GM18499 (cell line): ENCODE results near the gene LTO1.
"Not testable (repeated sequence)": the region's sequence is repeated elsewhere in the genome, so short reads cannot be mapped to it uniquely, and the experiment has no call there.

Experiments
- ATAC-seq: cut with Tn5 transposase; IDR thresholded peaks from one replicate; pipeline ENCODE4 v1.9.1; 2021; ENCODE audit warnings: moderate number of reproducible peaks; ENCODE audit not compliant: insufficient read depth, unreplicated experiment

Gene LTO1

DNA sequence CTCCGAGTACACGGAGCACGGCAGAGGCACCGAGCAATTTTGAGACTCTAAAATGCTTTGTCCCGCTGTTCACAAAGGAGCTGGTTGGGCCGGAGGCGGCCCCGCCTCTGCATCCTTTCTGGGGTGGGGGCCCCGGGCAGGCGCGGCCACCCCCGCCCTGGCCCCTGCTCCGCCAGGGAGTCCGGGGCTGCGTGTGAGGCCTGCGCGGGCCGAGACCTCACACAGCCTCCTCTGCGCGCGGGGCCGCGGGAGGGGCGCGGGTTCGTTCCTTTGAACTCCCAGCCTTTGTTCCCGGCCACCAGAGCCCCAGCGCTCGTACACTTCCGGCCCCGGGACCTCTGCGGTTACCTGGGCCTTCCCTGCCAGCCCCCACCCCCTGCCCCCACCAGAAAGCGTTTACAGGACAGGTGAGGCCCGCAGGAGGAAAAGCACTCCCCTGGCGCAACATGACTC, 27.1 kb upstream of the LTO1 start:
- no peak for ATAC-seq

DNA sequence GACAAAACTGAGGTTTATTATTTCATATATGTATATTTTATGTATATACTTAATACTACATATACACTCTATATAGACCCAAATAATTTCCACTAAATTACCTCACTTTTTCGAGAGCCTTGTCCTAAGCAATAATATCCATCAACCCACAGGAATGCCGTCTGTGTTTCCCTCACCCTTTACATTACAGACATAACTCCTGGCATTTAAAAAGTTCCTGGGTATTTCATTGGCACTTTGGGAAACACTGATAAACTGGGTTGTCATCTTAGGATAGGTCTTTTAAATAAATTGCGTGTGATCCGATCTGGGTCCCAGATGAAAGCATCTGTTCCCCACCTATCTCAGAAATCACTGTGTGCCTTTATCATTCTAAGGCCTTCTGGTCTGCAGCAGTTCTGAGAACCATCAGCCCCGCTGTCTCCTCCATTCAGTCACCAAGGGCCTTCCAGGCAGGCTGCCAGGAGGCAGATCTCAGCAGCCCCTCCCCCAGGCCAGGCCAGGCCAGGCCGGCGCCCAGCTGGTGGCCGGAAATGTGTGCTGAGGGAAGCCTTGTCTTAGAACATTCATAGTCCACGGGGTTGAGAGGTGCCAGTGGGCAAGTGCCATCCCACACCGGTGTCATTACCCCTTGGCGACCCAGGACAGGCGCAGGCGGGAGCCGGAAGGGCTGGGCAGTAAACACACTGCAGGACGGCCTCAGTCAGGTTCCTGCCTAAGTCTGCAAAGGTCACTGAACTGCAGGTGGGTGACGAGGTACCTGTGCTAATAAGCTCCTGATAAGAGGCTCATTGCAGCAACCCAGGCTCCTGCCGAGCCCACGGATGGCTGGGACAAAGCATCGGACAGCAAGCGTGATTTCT, 25.4 kb upstream of the LTO1 start:
- no peak for ATAC-seq

DNA sequence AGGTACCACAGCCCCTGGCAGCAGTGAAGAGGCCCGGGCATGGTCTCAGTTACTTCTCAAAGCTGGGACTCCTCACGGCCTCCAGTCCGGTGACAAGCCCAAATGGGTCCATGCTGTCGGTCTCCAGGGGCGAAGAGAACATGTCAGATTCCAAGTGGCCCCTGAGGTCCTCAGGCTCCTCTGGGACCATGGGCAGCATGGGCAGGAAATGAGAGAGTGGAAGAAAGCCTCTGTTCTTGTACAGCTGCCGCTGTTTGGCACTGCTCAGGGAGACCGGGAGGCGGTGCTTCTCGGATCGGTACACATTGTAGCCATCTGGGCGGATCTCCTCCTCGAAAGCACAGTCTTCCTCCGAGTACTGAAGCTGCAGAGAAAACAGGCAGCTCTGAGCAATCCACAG, 24.1 kb upstream of the LTO1 start:
- ATAC-seq = no peak

DNA sequence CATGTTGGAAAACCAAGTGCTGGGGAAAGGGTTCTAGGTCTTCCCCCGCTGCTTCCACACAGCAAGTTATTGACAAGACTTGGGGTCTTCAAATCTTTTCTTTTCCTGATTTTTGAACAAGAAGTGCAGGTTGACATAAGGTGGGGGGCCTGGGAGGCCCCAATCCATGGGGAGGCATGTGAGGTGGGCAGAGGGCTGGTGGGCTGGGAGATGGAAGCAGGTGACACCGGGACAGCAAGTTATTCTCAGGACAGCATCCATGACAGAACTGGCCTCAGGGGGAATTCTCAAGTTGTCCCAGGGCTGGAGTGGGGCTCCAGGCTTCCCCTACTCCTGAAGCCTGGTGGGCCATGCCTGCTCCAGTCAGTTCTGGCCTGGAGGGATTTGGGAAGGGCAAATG, 23.2 kb upstream of the LTO1 start:
- no peak for ATAC-seq

DNA sequence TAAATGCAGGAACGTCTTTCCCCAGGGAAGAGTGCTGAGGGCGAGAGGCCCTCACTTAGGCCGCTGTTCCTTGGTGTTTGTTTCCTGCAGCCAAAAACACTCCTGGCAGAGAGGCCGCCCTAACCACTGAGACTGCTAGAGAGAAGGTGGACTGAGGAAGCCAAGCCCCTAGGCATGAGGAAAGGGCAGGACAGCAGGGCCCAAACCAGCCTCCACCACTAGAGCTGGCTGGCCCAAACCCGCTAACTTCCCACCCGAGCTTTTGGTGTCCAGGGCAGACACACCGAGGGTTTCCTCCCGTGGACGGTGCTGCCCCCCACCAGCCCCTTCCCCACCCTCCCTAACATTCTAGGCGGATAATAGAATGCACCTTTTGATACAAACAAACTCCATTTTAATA, 22.7 kb upstream of the LTO1 start:
- no peak for ATAC-seq

DNA sequence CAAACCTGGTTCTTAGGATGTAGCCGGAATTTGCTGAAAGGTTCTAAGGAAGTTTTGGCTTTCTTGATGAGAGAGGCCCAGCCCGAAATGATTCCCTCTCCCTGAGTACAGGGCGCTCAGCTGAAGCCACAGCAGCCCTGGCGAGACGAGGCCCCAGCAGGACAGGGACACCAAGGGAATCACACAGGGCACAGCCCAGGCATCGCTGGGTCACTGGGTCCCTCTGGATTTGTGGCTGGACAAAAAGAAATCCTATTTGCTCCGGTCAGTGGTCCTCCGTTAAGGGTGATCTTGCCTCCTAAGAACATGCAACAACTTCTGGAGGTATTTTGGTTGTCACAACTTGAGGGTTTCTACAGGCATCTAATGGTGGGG, 22.3 kb upstream of the LTO1 start:
- ATAC-seq = no peak

DNA sequence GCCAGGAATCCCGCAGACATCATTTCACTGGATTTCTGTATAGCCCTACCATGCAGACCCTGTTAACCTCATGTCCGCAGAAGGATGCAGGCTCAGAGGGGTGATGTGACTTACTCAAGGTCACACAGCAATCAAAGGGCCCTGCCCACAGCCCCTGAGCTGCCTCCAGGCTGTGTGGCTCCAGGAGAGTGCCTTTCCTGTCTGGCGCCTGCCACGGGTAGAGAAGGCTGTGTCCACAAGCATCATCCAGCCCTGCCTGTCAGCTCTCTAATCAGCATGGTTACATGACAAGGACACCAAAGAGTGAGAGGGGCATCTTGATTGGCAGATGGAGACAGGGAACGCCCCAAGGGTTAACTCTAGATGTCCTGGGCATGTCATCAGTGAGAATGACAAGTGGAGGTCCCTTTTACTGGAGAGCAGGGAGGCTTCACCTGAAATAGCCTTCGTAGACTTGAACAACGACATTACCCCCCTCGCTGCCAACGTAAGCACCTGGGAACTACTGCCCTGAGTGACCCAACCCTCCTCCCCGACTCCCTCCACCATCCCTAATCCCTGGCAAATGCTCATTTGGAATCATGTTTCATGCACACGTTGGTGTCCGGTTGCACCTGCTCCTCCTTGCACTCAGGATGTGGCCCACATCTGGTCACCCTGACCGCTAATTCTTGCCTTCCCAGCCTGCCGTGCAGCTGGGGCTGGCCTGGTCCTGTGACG, 21.8 kb upstream of the LTO1 start:
- ATAC-seq = no peak

DNA sequence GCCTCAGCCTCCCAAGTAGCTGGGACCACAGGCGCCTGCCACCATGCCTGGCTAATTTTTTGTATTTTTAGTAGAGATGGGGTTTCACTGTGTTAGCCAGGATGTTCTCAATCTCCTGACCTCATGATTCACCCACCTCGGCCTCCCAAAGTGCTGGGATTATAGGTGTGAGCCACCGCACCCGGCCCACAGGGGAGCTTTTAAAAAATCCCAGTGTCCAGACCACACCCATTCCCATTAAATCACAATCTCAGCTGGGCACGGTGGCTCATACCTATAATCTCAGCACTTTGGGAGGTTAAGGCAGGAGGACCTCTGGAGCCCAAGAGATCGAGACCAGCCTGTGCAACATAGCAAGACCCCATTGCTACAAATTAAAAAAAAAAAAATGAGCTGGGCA, 20.8 kb upstream of the LTO1 start:
- ATAC-seq = not testable (repeated sequence)

DNA sequence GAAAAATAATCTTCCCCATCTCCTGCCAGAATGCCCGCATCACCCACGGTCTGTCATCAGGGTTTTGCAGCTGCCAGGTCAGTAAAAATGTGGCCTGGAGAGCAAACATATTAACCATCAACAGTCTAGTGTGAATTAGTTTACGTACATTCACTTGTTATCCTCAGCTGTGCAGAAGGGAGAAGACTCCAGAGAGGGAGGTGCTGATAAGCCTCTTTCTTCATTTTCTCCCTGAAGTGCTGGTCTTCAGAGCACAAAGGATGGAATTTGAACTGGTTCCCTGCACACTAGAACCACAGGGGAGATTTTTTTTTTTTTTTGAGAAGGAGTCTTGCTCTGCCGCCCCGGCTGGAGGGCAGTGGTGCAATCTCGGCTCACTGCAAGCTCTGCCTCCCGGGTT, 20.4 kb upstream of the LTO1 start:
- no peak for ATAC-seq

DNA sequence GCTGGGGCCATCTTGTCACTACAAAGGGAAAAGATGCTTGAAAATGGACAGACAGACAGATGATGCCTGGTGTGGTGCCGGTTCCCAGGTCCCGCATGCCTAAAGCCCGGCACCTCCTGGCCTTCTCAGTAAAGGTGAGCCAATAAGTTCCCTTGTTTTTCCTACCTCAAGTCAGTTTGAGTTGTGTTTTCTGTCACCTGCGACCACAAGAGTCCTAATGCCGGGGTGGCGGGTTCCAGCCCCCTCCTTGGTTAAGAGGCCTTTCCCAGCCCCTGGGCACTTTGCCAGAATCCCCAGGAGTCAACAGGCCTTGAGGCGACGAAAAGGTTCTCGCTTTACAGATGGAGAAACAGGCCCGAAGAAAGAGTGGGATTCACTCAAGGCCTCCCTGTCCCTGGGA, 19.6 kb upstream of the LTO1 start:
- ATAC-seq = no peak

DNA sequence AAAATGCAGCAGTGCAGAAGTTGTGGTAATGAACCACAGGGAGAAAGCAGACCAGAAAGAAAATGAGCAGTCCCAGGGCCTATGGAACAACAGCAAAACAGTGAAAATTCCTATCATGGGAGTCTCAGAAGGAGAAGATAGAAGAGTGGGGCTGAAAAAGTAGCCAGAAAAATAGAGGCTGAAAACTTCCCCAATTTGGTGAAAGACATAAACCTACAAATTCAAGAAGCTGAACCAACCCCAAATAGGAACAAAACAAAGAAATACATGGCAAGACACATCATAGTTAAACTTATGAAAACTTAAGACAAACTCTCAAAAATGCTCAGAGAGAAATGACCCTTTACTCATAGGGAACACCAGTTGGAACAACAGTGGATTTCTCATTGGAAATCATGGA, 17.3 kb upstream of the LTO1 start:
- ATAC-seq = no peak

DNA sequence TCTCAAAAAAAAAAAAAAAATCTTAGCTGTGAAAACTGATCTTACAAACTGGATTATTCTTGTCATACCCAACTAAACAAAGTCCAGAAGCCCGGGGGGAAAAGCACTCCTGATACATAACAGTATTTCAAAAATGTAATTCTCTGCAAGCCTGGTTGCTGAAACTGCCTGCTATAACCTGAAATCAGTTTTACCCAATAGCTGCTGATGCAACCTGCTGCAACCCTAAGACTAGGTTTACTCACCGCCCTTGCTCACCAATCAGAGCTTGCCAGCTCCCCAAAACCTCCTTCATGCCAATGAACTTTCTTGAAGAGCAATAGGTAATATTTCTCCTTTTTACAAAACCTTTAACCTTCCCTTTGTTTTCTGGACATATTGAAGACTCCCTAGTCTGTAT, 16.3 kb upstream of the LTO1 start:
- ATAC-seq = no peak

DNA sequence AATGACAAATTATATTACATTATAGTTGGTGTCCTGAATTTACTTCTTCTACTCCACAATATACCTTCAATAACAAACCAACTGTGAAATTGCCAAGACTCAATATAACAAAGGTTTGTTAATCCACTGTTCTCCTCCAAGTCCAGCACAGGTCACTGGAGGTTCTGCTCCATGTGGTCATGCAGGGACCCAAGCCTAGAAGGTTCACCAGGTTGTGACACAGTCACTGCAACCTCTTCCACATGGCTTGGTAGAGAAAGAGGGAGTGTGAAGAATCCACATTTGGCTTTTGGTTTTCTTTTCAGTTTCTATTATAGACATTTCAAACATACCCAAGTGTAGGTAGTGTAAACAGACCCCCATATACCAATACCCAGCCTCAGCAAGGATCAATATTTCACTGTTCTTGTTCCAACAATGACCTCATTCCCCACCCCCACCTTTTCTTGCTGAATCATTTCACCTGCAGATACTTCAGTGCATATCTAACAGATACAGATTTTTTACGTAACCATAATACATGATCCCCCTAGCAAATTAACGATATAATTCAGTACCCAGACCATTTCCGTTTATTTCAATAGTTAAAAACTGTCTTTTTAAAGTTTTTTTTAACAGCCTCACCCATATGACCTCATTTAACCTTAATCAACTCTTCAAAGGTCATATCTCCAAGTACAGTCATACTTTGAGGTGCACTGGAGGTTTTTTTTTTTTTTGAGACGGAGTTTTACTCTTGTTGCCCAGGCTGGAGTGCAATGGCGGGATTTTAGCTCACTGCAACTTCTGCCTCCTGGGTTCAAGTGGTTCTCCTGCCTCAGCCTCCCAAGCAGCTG, 14.5 kb upstream of the LTO1 start:
- ATAC-seq = no peak

DNA sequence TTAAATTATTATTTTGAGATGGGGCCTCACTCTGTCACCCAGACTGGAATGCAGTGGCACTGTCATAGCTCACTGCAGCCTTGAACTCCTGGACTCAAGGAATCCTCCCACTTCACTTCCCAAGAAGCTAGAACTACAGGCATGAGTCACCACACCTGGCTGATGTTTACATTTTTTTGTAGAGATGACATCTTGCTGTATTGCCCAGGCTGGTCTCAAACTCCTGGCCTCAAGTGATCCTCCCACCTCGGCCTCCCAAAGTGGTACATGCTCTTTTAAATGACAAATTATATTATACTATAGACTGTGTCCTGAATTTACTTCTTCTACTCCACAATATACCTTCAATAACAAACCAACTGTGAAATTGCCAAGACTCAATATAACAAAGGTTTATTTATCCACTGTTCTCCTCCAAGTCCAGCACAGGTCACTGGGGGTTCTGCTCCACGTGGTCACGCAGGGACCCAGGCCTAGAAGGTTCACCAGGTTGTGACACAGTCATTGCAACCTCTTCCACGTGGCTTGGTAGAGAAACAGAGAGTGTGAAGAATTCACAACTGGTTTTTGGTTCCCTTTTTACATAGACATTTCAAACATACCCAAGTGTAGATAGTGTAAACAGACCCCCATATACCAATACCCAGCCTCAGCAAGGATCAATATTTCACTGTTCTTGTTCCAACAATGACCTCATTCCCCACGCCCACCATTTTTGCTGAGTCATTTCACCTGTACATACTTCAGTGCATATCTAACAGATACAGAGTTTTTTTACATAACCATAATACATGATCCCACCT, 13.0 kb upstream of the LTO1 start:
- not testable (repeated sequence) for ATAC-seq

DNA sequence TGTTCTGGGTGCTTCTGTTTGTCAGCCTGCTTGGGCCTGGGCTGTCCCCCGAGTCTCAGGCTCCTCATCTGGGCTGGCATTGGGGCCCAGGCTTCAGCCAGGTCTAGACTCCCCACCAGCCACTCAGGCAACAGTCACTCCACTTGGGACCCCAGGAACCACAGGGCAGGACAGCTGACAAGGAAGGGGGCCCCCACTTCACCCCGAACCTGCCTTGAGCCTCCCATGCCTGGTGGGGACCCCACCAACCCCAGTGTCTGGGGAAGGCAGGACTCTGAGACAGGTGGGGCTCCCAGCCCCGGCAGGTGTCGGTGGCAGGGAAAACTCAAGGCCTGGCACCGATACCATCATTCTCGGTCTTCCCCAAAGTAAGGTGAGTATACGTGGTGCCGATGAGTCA, 11.7 kb upstream of the LTO1 start:
- ATAC-seq = no peak

DNA sequence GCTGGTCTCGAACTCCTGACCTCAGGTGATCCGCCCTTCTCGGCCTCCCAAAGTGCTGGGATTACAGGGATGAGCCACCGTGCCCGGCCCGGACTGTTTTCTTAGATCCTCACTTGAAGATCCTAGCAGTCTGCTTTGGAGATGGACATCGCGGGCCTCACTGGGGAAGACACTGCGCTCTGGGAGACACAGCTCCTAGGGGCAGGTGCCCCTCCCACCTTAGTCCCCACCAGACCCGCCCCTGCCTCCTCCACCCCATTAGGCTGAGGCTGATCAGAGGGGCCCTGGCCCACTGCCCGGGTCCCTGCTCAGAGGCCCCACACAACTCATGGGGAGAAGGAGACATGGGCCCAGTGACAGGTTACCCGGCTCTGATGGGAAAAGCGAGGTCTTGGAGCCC, 11.3 kb upstream of the LTO1 start:
- ATAC-seq = no peak

DNA sequence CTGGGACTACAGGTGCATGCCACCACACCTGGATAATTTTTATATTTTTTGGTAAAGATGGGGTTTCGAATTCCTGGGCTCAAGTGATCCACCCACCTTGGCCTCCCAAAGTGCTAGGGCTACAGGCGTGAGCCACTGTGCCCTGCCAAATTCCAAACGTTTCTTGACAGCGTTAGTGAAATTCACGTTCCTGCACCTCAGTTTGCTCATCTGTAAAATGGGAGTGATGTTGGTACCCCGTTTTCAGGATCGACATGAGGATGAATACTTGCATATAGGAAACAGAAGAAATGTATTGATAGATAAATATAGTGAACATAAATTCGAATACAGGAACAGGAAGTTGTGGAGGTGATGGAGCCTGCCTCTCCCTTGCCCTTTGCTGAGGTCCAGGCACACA, 10.2 kb upstream of the LTO1 start:
- no peak for ATAC-seq

DNA sequence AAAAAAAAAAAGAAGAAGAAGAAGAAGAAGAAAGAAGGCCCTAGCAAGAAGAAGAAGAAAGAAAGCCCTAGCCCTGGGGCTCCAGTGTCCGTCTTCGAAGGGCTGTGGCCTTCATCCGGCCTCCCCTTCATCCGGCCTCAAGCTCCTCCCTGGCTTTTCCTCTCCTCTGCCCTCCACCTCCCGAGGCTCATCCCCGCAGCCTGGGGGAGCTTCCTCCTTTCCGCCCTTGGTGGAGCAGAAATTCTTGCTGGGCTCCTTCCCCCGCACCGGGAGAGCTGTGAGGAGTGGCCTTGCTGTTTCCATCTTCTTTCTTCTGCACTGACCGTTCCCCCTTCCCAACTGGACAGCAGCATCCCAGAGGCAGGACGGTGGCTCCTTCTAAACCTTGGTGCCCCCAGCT, 9.5 kb upstream of the LTO1 start:
- ATAC-seq = no peak

DNA sequence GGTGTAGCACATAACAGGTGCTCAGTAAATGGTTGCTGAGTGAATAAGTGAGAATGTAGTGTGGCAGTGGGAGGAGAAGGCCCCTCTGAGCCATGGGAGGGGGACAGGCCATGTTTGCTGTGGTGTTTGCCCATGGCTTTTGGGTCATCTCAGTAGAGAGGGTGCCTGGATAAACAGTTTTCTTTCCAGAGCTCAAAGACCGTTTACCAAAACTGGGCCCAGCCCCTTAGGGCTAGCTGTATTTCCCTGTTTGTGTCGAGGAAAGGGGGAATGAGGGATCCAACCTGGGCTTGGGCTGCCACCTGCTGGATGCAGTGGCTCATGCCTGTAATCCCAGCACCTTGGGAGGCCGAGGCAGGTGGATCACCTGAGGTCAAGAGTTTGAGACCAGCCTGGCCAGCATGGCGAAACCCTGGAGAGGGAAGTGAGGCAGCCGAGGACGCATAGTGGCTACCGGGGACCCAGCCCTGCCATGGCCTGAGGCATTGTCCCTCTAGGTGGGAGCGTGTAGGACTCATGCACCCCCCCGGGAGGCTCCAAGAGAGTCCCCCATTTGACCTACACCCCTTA, 8.7 kb upstream of the LTO1 start:
- ATAC-seq = no peak
